SK-N-SH (cell line): Measurements from ENCODE around the gene DCAF17. TPM values are rescaled to one million over a fixed set of nuclear protein-coding genes. Genes with fewer than 3 reads are reported as not detected.

Source experiments
- CTCF ChIA-PET: fragments of 300-600, 350-600 bp; formaldehyde crosslinking; extraction: SDS; loops from one replicate; lab custom pipeline; 2021; lab: Yijun Ruan, JAX
- POLR2A ChIA-PET: fragments of 350-600 bp; sonication (Branson Sonifier 250); formaldehyde crosslinking; extraction: SDS; loops from one replicate; lab custom pipeline; 2020; ENCODE audit warnings: antibody characterized with exemption, inconsistent platforms; lab: Yijun Ruan, JAX
- DNase-seq: peaks from one replicate; pipeline ENCODE4 v3.0.0; 2012
- H2AFZ ChIP-seq: fragments of 200-600 bp; sonication (generic); 2 replicates; pipeline ENCODE4 v1.8.1; 2016; ENCODE audit warnings: antibody characterized with exemption, mild to moderate bottlenecking, low read depth
- H3F3A ChIP-seq: fragments of 200-600 bp; sonication (generic); replicated peaks from 2 replicates; pipeline ENCODE3; 2016; ENCODE audit warnings: antibody characterized with exemption, mild to moderate bottlenecking; ENCODE audit not compliant: insufficient read depth
- H3K27ac ChIP-seq, 2 experiments: fragments of 200-500 bp in 1 of 2; fragments of 200-600 bp in 1 of 2; sonication (Bioruptor generic) in 1 of 2; sonication (generic), shearing (Covaris generic) in 1 of 2; 2 replicates each; pipeline versions ENCODE4 v1.5.1 to v1.6.1; 2014 to 2016; ENCODE audit warnings: low read depth in 2 of 2, inconsistent platforms in 1 of 2, low read length in 1 of 2, mild to moderate bottlenecking in 1 of 2, mixed read lengths in 1 of 2
- H3K27me3 ChIP-seq: fragments of 200-600 bp; sonication (generic), shearing (Covaris generic); 2 replicates; pipeline ENCODE4 v1.6.1; 2016; ENCODE audit warnings: mixed run types; ENCODE audit not compliant: insufficient read depth
- H3K36me3 ChIP-seq, 2 experiments: fragments of 200-500 bp in 1 of 2; fragments of 200-600 bp in 1 of 2; sonication (Bioruptor generic) in 1 of 2; sonication (generic) in 1 of 2; replicated peaks in 1 of 2; 2 replicates each; pipeline versions ENCODE3 to v1.5.1; 2014 to 2016; ENCODE audit warnings: low read length in 1 of 2, mild to moderate bottlenecking in 1 of 2; ENCODE audit not compliant: insufficient read depth in 2 of 2, control insufficient read depth in 1 of 2
- H3K4me1 ChIP-seq, 2 experiments: fragments of 200-500 bp in 1 of 2; fragments of 200-600 bp in 1 of 2; sonication (Bioruptor generic) in 1 of 2; sonication (generic), shearing (Covaris generic) in 1 of 2; 2 replicates each; pipeline versions ENCODE4 v1.5.1 to v1.6.1; 2014 to 2016; ENCODE audit warnings: low read depth in 1 of 2, low read length in 1 of 2, mixed run types in 1 of 2; ENCODE audit not compliant: insufficient read depth in 2 of 2, control insufficient read depth in 1 of 2
- H3K4me2 ChIP-seq: fragments of 200-600 bp; sonication (generic), shearing (Covaris generic); 2 replicates; pipeline ENCODE4 v1.6.1; 2017; ENCODE audit warnings: mixed run types
- H3K4me3 ChIP-seq, 2 experiments: fragments of 200-500 bp in 1 of 2; fragments of 200-600 bp in 1 of 2; sonication (Bioruptor generic) in 1 of 2; sonication (generic), shearing (Covaris generic) in 1 of 2; 2 replicates each; pipeline versions ENCODE4 v1.5.1 to v1.8.1; 2014 to 2016; ENCODE audit warnings: low read depth in 2 of 2, inconsistent platforms in 1 of 2, low read length in 1 of 2, mild to moderate bottlenecking in 1 of 2, mixed read lengths in 1 of 2, moderate library complexity in 1 of 2
- H3K79me2 ChIP-seq: fragments of 200-600 bp; sonication (generic); 2 replicates; pipeline ENCODE4 v1.8.1; 2017; ENCODE audit warnings: mild to moderate bottlenecking; ENCODE audit not compliant: insufficient read depth
- H3K9ac ChIP-seq: fragments of 200-600 bp; sonication (generic); 2 replicates; pipeline ENCODE4 v1.6.1; 2017; ENCODE audit warnings: mixed run types
- H3K9me2 ChIP-seq: fragments of 200-600 bp; sonication (generic); 2 replicates; pipeline ENCODE4 v1.6.1; 2017; ENCODE audit warnings: mixed run types
- H3K9me3 ChIP-seq: fragments of 200-600 bp; sonication (generic); 2 replicates; pipeline ENCODE4 v1.6.1; 2017; ENCODE audit warnings: mixed run types, mild to moderate bottlenecking, moderate library complexity
- H4K20me1 ChIP-seq: fragments of 200-600 bp; sonication (generic); 2 replicates; pipeline ENCODE4 v1.6.1; 2017; ENCODE audit warnings: mild to moderate bottlenecking, mixed run types; ENCODE audit not compliant: insufficient read depth
- ELF1 ChIP-seq: IDR thresholded peaks from 2 replicates; pipeline ENCODE4 v1.4.0; 2012
- EZH2phosphoT487 ChIP-seq: fragments of 200-600 bp; sonication (generic); IDR thresholded peaks from 2 replicates; pipeline ENCODE4 v1.6.1; 2017; ENCODE audit warnings: low read depth, mixed run types, mild to moderate bottlenecking, antibody characterized with exemption, moderate library complexity, borderline replicate concordance
- FOXJ3 ChIP-seq: sonication (generic); formaldehyde crosslinking; IDR thresholded peaks from 2 replicates; pipeline ENCODE4 v1.5.1; 2020; ENCODE audit warnings: mild to moderate bottlenecking, missing genetic modification reagents
- FOXM1 ChIP-seq: IDR thresholded peaks from 2 replicates; pipeline ENCODE4 v1.4.0; 2012; ENCODE audit warnings: low read depth, mild to moderate bottlenecking
- GABPA ChIP-seq: IDR thresholded peaks from 2 replicates; pipeline ENCODE4 v1.4.0; 2012; ENCODE audit warnings: low read depth, mild to moderate bottlenecking
- GATA2 ChIP-seq: sonication (generic); formaldehyde crosslinking; IDR thresholded peaks from 2 replicates; pipeline ENCODE4 v1.5.0; 2020; ENCODE audit warnings: mild to moderate bottlenecking, missing genetic modification reagents
- JUND ChIP-seq: IDR thresholded peaks from 2 replicates; pipeline ENCODE4 v1.4.0; 2012
- MXI1 ChIP-seq: IDR thresholded peaks from 2 replicates; pipeline ENCODE4 v1.6.1; 2012; ENCODE audit warnings: mild to moderate bottlenecking, low read depth, low read length, improper control_type of control experiment
- NFIC ChIP-seq: IDR thresholded peaks from 2 replicates; pipeline ENCODE4 v1.4.0; 2012; ENCODE audit warnings: borderline replicate concordance
- POLR2AphosphoS5 ChIP-seq: IDR thresholded peaks from 2 replicates; pipeline ENCODE4 v1.6.1; 2012; ENCODE audit warnings: low read depth, low read length
- RXRA ChIP-seq: IDR thresholded peaks from 2 replicates; pipeline ENCODE4 v1.4.0; 2012; ENCODE audit warnings: low read depth, mild to moderate bottlenecking, borderline replicate concordance
- SIN3A ChIP-seq: IDR thresholded peaks from 2 replicates; pipeline ENCODE4 v1.6.1; 2012; ENCODE audit warnings: low read depth, mild to moderate bottlenecking, low read length, moderate library complexity, borderline replicate concordance
- TCF12 ChIP-seq: IDR thresholded peaks from 2 replicates; pipeline ENCODE4 v1.4.0; 2012
- TEAD4 ChIP-seq: IDR thresholded peaks from 2 replicates; pipeline ENCODE4 v1.4.0; 2012; ENCODE audit warnings: mild to moderate bottlenecking, borderline replicate concordance; ENCODE audit not compliant: insufficient read depth
- WGBS: methylation state at CpG from one replicate; pipeline ENCODE4 v1.1.6; 2017; ENCODE audit warnings: low lambda C conversion rate; 5-methylcytosine and 5-hydroxymethylcytosine counted together
- polyA plus RNA-seq, 3 experiments: library from polyadenylated mRNA; depleted of rRNA; stranded (reverse); fragments of >200 nt; gene quantifications; 2 replicates each; pipeline ENCODE4 v1.2.3, GENCODE V29; 2012
- TF ChIP-seq, protein P1 (sequence below): IDR thresholded peaks from 2 replicates; pipeline ENCODE4 v1.4.0; 2012; ENCODE audit warnings: low read depth, borderline replicate concordance
- TF ChIP-seq, protein P2 (sequence below): IDR thresholded peaks from 2 replicates; pipeline ENCODE4; 2012
- TF ChIP-seq, protein P3 (sequence below): IDR thresholded peaks from 2 replicates; pipeline ENCODE4 v1.4.0; 2012; ENCODE audit warnings: low read depth, borderline replicate concordance
- TF ChIP-seq, protein P4 (sequence below): fragments of 150-350 bp; IDR thresholded peaks from 2 replicates; pipeline ENCODE4 v1.6.1; 2017; ENCODE audit warnings: antibody characterized with exemption, low read length, low read depth, borderline replicate concordance
- TF ChIP-seq, protein P5 (sequence below): fragments of 150-350 bp; IDR thresholded peaks from 2 replicates; pipeline ENCODE4 v1.6.1; 2016; ENCODE audit warnings: mild to moderate bottlenecking, low read depth, low read length
- TF ChIP-seq, protein P6 (sequence below): IDR thresholded peaks from 2 replicates; pipeline ENCODE4 v1.4.0; 2012; ENCODE audit warnings: low read depth
- TF ChIP-seq, protein P7 (sequence below): fragments of 200-600 bp; sonication (generic); IDR thresholded peaks from 2 replicates; pipeline ENCODE4 v1.6.1; 2017; ENCODE audit warnings: antibody characterized with exemption, mild to moderate bottlenecking, moderate library complexity

Gene DCAF17
- polyA plus RNA-seq, 1 of the 3 experiments (the other 2 are of a cell fraction) = 4.9 TPM

DNA sequence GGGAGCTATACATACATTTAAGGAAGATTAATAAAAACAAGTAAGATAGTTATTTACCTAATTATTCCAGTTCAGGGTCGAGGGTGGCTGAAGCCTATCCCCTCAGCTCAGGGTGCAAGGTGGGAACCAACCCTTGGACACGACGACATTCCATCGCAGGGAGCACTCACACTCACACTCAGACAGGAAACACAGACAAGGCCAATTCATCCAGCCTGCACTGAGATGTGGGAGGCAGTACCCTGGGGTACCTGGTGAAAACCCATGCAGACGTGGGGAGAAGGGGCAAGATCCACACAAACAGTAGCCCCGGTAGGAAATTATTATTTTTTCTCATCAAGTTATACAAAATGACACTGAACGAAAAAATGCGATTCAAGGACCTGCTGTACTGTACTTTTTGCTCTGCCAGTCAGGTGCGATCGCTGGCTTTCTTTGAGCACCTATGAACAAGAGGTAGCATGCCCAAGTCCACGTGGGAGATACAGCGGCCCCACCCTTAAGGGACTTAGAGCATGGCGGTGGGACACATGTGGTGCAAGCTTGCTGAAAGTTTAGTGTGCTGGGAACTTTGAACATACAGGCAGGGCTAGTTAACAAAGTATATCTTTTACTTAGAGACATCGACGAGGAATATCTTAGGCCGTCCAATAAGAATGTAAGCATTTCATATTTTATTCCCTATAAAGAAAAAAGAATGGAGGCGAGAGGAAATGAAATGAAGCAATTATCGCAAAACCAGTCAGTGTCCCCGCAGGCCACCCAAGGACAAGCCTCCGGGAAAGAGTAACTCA, 860 bp upstream of the DCAF17 start:
- DNase-seq = peak; percentile 45
- 5% methylated on average over 20 of the region's 20 CpGs for WGBS
- Histone ChIP-seq H3K4me1 (peaks cover 0 to 10% of the 10 kb centered on the region in 2 experiments; a peak in 2 of 4 replicates), H3K9me2 (no peaks in the 10 kb centered on the region), H3K4me3 (peak overlapping the region; percentile 88 to 90), H3K27me3 (no peaks in the 10 kb centered on the region), H3F3A (peaks cover 34% of the 10 kb centered on the region), H4K20me1 (no peaks in the 10 kb centered on the region), H3K9ac (peak overlapping the region; percentile 88), H3K36me3 (peaks cover 17 to 29% of the 10 kb centered on the region in 2 experiments), H2AFZ (peak overlapping the region; percentile 93), H3K79me2 (peaks cover 43% of the 10 kb centered on the region), H3K9me3 (peaks cover 9% of the 10 kb centered on the region; the same call in 1 of the 2 replicates), H3K27ac (peak overlapping the region; percentile 86 to 92), H3K4me2 (peak overlapping the region; percentile 92)
- TF ChIP-seq EZH2phosphoT487 (no peak), SIN3A (peak; percentile 73), MXI1 (peak; percentile 97), GABPA (no peak), FOXJ3 (CRISPR knock-in tag) (no peak), ELF1 (no peak), TEAD4 (no peak), GATA2 (CRISPR knock-in tag) (no peak), NFIC (no peak), TCF12 (no peak), POLR2AphosphoS5 (no peak), FOXM1 (no peak), RXRA (no peak), JUND (no peak)
- TF ChIP-seq, protein P1, sequence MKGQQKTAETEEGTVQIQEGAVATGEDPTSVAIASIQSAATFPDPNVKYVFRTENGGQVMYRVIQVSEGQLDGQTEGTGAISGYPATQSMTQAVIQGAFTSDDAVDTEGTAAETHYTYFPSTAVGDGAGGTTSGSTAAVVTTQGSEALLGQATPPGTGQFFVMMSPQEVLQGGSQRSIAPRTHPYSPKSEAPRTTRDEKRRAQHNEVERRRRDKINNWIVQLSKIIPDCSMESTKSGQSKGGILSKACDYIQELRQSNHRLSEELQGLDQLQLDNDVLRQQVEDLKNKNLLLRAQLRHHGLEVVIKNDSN = no peak
- TF ChIP-seq, protein P2, sequence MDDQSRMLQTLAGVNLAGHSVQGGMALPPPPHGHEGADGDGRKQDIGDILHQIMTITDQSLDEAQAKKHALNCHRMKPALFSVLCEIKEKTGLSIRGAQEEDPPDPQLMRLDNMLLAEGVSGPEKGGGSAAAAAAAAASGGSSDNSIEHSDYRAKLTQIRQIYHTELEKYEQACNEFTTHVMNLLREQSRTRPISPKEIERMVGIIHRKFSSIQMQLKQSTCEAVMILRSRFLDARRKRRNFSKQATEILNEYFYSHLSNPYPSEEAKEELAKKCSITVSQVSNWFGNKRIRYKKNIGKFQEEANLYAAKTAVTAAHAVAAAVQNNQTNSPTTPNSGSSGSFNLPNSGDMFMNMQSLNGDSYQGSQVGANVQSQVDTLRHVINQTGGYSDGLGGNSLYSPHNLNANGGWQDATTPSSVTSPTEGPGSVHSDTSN = no peak
- TF ChIP-seq, protein P3, sequence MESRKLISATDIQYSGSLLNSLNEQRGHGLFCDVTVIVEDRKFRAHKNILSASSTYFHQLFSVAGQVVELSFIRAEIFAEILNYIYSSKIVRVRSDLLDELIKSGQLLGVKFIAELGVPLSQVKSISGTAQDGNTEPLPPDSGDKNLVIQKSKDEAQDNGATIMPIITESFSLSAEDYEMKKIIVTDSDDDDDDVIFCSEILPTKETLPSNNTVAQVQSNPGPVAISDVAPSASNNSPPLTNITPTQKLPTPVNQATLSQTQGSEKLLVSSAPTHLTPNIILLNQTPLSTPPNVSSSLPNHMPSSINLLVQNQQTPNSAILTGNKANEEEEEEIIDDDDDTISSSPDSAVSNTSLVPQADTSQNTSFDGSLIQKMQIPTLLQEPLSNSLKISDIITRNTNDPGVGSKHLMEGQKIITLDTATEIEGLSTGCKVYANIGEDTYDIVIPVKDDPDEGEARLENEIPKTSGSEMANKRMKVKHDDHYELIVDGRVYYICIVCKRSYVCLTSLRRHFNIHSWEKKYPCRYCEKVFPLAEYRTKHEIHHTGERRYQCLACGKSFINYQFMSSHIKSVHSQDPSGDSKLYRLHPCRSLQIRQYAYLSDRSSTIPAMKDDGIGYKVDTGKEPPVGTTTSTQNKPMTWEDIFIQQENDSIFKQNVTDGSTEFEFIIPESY = no peak
- TF ChIP-seq, protein P4, sequence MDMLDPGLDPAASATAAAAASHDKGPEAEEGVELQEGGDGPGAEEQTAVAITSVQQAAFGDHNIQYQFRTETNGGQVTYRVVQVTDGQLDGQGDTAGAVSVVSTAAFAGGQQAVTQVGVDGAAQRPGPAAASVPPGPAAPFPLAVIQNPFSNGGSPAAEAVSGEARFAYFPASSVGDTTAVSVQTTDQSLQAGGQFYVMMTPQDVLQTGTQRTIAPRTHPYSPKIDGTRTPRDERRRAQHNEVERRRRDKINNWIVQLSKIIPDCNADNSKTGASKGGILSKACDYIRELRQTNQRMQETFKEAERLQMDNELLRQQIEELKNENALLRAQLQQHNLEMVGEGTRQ = no peak
- TF ChIP-seq, protein P5, sequence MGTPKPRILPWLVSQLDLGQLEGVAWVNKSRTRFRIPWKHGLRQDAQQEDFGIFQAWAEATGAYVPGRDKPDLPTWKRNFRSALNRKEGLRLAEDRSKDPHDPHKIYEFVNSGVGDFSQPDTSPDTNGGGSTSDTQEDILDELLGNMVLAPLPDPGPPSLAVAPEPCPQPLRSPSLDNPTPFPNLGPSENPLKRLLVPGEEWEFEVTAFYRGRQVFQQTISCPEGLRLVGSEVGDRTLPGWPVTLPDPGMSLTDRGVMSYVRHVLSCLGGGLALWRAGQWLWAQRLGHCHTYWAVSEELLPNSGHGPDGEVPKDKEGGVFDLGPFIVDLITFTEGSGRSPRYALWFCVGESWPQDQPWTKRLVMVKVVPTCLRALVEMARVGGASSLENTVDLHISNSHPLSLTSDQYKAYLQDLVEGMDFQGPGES = no peak
- TF ChIP-seq, protein P6, sequence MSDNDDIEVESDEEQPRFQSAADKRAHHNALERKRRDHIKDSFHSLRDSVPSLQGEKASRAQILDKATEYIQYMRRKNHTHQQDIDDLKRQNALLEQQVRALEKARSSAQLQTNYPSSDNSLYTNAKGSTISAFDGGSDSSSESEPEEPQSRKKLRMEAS = peak; percentile 81
- TF ChIP-seq, protein P7, sequence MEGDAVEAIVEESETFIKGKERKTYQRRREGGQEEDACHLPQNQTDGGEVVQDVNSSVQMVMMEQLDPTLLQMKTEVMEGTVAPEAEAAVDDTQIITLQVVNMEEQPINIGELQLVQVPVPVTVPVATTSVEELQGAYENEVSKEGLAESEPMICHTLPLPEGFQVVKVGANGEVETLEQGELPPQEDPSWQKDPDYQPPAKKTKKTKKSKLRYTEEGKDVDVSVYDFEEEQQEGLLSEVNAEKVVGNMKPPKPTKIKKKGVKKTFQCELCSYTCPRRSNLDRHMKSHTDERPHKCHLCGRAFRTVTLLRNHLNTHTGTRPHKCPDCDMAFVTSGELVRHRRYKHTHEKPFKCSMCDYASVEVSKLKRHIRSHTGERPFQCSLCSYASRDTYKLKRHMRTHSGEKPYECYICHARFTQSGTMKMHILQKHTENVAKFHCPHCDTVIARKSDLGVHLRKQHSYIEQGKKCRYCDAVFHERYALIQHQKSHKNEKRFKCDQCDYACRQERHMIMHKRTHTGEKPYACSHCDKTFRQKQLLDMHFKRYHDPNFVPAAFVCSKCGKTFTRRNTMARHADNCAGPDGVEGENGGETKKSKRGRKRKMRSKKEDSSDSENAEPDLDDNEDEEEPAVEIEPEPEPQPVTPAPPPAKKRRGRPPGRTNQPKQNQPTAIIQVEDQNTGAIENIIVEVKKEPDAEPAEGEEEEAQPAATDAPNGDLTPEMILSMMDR = no peak
- ChIA-PET CTCF (interaction anchor here (0.6 to 2.4 kb wide), 6 partner anchors 17 to 504 kb away, joined by 3 to 11 read pairs (median 3); partner anchors contain the start of gene GORASP2), POLR2A (interaction anchor here (1.0 to 1.2 kb wide), 2 partner anchors 422 to 459 kb away, joined by 3 to 5 read pairs; no protein-coding TSS in a partner anchor)
